Suprapubic skin (tissue), 4 donors: ENCODE measurements around the gene MPZL3. TPM values are rescaled to one million over a fixed set of nuclear protein-coding genes. Genes with fewer than 3 reads are reported as not detected.
A peak's percentile ranks its signal among the peaks of the same experiment; 100 is the strongest.
"Not testable (repeated sequence)": the region's sequence is repeated elsewhere in the genome, so short reads cannot be mapped to it uniquely, and the experiment has no call there.

Experiments
- DNase-seq, 2 donors: peaks; one replicate each; pipeline ENCODE4 v3.0.0-alpha.2; 2019; ENCODE audit warnings: low spot score in 2 of 2
- H3K27ac ChIP-seq: fragments of 200-600 bp; sonication (generic); one replicate; pipeline ENCODE4 v1.5.1; 2019
- H3K27me3 ChIP-seq: fragments of 200-600 bp; sonication (generic); one replicate; pipeline ENCODE4 v1.5.1; 2019
- H3K36me3 ChIP-seq: fragments of 200-600 bp; sonication (generic); one replicate; pipeline ENCODE4 v1.5.1; 2019
- H3K4me1 ChIP-seq: fragments of 200-600 bp; sonication (generic); one replicate; pipeline ENCODE4 v1.5.1; 2019
- H3K4me3 ChIP-seq: fragments of 200-600 bp; sonication (generic); one replicate; pipeline ENCODE4 v1.5.1; 2019; ENCODE audit warnings: mild to moderate bottlenecking
- H3K9me3 ChIP-seq: fragments of 200-600 bp; sonication (generic); one replicate; pipeline ENCODE4 v1.5.1; 2019
- CTCF ChIP-seq, 2 donors: fragments of 200-600 bp in 1 of 2; fragments of 450-650 bp in 1 of 2; sonication (generic) in 1 of 2; IDR thresholded peaks; one replicate each; pipeline ENCODE4 v1.5.1; 2016 to 2019; ENCODE audit warnings: antibody characterized with exemption in 2 of 2, mild to moderate bottlenecking in 1 of 2, moderate library complexity in 1 of 2
- EP300 ChIP-seq: sonication (generic); formaldehyde crosslinking; IDR thresholded peaks from one replicate; pipeline ENCODE4 v1.6.1; 2017; ENCODE audit warnings: antibody characterized with exemption
- POLR2A ChIP-seq, 2 donors: fragments of 450-650 bp; IDR thresholded peaks; one replicate each; pipeline ENCODE4 v1.6.1; 2017; ENCODE audit warnings: antibody characterized with exemption in 2 of 2, mild to moderate bottlenecking in 2 of 2, moderate library complexity in 2 of 2
- POLR2AphosphoS5 ChIP-seq, 3 donors: sonication (generic); formaldehyde crosslinking; IDR thresholded peaks; one replicate each; pipeline ENCODE4 v1.6.1; 2017; ENCODE audit warnings: antibody characterized with exemption in 3 of 3
- WGBS: methylation state at CpG from one replicate; pipeline ENCODE4 v1.1.5; 2018; 5-methylcytosine and 5-hydroxymethylcytosine counted together
- total RNA-seq, 4 donors: library from RNA; depleted of rRNA; stranded (reverse); fragments of >200 nt; gene quantifications; one replicate each; pipeline ENCODE4 v1.1.0, GENCODE V29; 2016

The MPZL3 gene
- total RNA-seq, 4 donors from 2014 or later: 23.9 to 87.2 (median 56.1) TPM

- DNase-seq: no peak
- Histone ChIP-seq H3K27me3 (no peaks in the 10 kb centered on the region), H3K9me3 (no peaks in the 10 kb centered on the region), H3K27ac (no peak overlapping the region), H3K4me1 (peaks cover 14% of the 10 kb centered on the region), H3K4me3 (no peak overlapping the region), H3K36me3 (no peaks in the 10 kb centered on the region)
- WGBS: 88% methylated on average over 12 of the region's 12 CpGs
- TF ChIP-seq CTCF (IDR thresholded peaks at IDR 0.05) (no peak), POLR2A (IDR thresholded peaks at IDR 0.05) (no peak), EP300 (no peak), POLR2AphosphoS5 (IDR thresholded peaks at IDR 0.05) (no peak)
Measured at GRCh38 chr11:118184784-118185579, 67.2 kb downstream of the MPZL3 start.

GRCh38 chr11:118183691-118184090 is 68.5 kb downstream of the MPZL3 start:
- WGBS: 94% methylated on average over 5 of the region's 5 CpGs

GRCh38 chr11:118180300-118180703 is 71.9 kb downstream of the MPZL3 start:
- H3K4me1 ChIP-seq: peaks cover 32% of the 10 kb centered on the region
- H3K36me3 ChIP-seq: no peaks in the 10 kb centered on the region
- no peaks in the 10 kb centered on the region for H3K9me3 ChIP-seq
- DNase-seq: peak in 1 of 2 donors; percentile 74
- no peaks in the 10 kb centered on the region for H3K27me3 ChIP-seq
- H3K27ac ChIP-seq: no peak overlapping the region
- no peak for TF ChIP-seq CTCF (IDR thresholded peaks at IDR 0.05)
- TF ChIP-seq POLR2A (IDR thresholded peaks at IDR 0.05): no peak
- no peak for TF ChIP-seq EP300
- TF ChIP-seq POLR2AphosphoS5 (IDR thresholded peaks at IDR 0.05): no peak
- WGBS: 2% methylated on average over 9 of the region's 11 CpGs
- no peak overlapping the region for H3K4me3 ChIP-seq

More at GRCh38 chr11:118183691-118184090, 68.5 kb downstream of the MPZL3 start:
- DNase-seq, H3K4me3 ChIP-seq, H3K27me3 ChIP-seq, H3K27ac ChIP-seq, H3K36me3 ChIP-seq, H3K9me3 ChIP-seq: not testable (repeated sequence)
- H3K4me1 ChIP-seq: peaks cover 15% of the 10 kb centered on the region

- peaks cover 51% of the 10 kb centered on the region for H3K4me1 ChIP-seq
- TF ChIP-seq POLR2A (IDR thresholded peaks at IDR 0.05) (no peak), EP300 (no peak), CTCF (IDR thresholded peaks at IDR 0.05) (no peak), POLR2AphosphoS5 (IDR thresholded peaks at IDR 0.05) (no peak)
- WGBS: 79% methylated on average over 4 of the region's 4 CpGs
- no peaks in the 10 kb centered on the region for H3K36me3 ChIP-seq
- no peak for DNase-seq
- H3K27ac ChIP-seq: no peak overlapping the region
- no peaks in the 10 kb centered on the region for H3K9me3 ChIP-seq
- no peaks in the 10 kb centered on the region for H3K27me3 ChIP-seq
- no peak overlapping the region for H3K4me3 ChIP-seq
Measured at GRCh38 chr11:118176778-118177134, 75.4 kb downstream of the MPZL3 start.

Other genes starting within 250 kb of the MPZL3 start
- gene TMPRSS4, start 175.3 kb downstream of the MPZL3 start, total RNA-seq: 10 to 100 TPM in 1 of 4 donors, 1 to 10 TPM in 3; 1.6 to 17.0 (median 2.4) TPM
- gene SMIM35, start 165.4 kb downstream of the MPZL3 start, total RNA-seq: not detected
- 1 to 10 TPM; 1.5 to 1.8 (median 1.5) TPM for gene SCN4B, start 99.5 kb downstream of the MPZL3 start, total RNA-seq
- gene SCN2B, start 75.7 kb downstream of the MPZL3 start, total RNA-seq: under 1 TPM in 2 of 4 donors, not detected in 2; 0.08 to 0.21 TPM
- 1 to 10 TPM in 3 of 4 donors, not detected in 1; 1.1 to 4.9 (median 2.1) TPM for gene JAML, start 27.4 kb downstream of the MPZL3 start, total RNA-seq
- 100 to 1,000 TPM in 1 of 4 donors, 10 to 100 TPM in 3; 54.5 to 111 (median 56.7) TPM for gene MPZL2, start 11.9 kb upstream of the MPZL3 start, total RNA-seq
- gene CD3E, start 52.4 kb upstream of the MPZL3 start, total RNA-seq: 1 to 10 TPM in 1 of 4 donors, under 1 TPM in 2, not detected in 1; 0.55 to 3.3 (median 0.79) TPM
- 1 to 10 TPM in 2 of 4 donors, not detected in 2; 1.8 to 4.4 TPM for gene CD3D, start 90.3 kb upstream of the MPZL3 start, total RNA-seq
- gene CD3G, start 92.0 kb upstream of the MPZL3 start, total RNA-seq: 1 to 10 TPM in 1 of 4 donors, under 1 TPM in 1, not detected in 2; 0.73 to 1.2 TPM
- 10 to 100 TPM; 37.0 to 81.8 (median 50.4) TPM for gene UBE4A, start 107.2 kb upstream of the MPZL3 start, total RNA-seq
- gene ATP5MG, start 149.2 kb upstream of the MPZL3 start, total RNA-seq: 10 to 100 TPM; 26.6 to 70.0 (median 49.7) TPM
- 100 to 1,000 TPM in 1 of 4 donors, 10 to 100 TPM in 3; 61.8 to 150 (median 80.1) TPM for gene KMT2A, start 184.1 kb upstream of the MPZL3 start, total RNA-seq